ENCODE results near the gene TENT5C.

The TENT5C gene

GRCh38 chr1:117561551-117561950 is 44.3 kb upstream of the TENT5C start:
- H3K4me3 ChIP-seq (ENCODE audit: low read depth, low read length) = no peak overlapping the region
- no peak for DNase-seq (ENCODE audit: low read depth)
- TF ChIP-seq CTCF (IDR thresholded peaks at IDR 0.05; ENCODE audit: control insufficient read depth, extremely low read depth, insufficient read depth) = no peak

- DNase-seq (ENCODE audit: low read depth) = peak; percentile 88
- no peak for TF ChIP-seq CTCF (IDR thresholded peaks at IDR 0.05; ENCODE audit: control insufficient read depth, extremely low read depth, insufficient read depth)
- H3K4me3 ChIP-seq (ENCODE audit: low read depth, low read length) = no peak overlapping the region
Observed at GRCh38 chr1:117562581-117563491, 43.0 kb upstream of the TENT5C start.

GRCh38 chr1:117563492-117563875 is 42.4 kb upstream of the TENT5C start:
- no peak for TF ChIP-seq CTCF (IDR thresholded peaks at IDR 0.05; ENCODE audit: control insufficient read depth, extremely low read depth, insufficient read depth)
- no peak overlapping the region for H3K4me3 ChIP-seq (ENCODE audit: low read depth, low read length)
- no peak for DNase-seq (ENCODE audit: low read depth)

- no peak for TF ChIP-seq CTCF (IDR thresholded peaks at IDR 0.05; ENCODE audit: control insufficient read depth, extremely low read depth, insufficient read depth)
- no peak overlapping the region for H3K4me3 ChIP-seq (ENCODE audit: low read depth, low read length)
- DNase-seq (ENCODE audit: low read depth) = no peak
Observed at GRCh38 chr1:117564227-117565075, 41.4 kb upstream of the TENT5C start.

- no peak overlapping the region for H3K4me3 ChIP-seq (ENCODE audit: low read depth, low read length)
- DNase-seq (ENCODE audit: low read depth) = no peak
- no peak for TF ChIP-seq CTCF (IDR thresholded peaks at IDR 0.05; ENCODE audit: control insufficient read depth, extremely low read depth, insufficient read depth)
Observed at GRCh38 chr1:117565076-117565556, 40.7 kb upstream of the TENT5C start.

GRCh38 chr1:117565745-117566455 is 39.9 kb upstream of the TENT5C start:
- H3K4me3 ChIP-seq (ENCODE audit: low read depth, low read length) = no peak overlapping the region
- no peak for DNase-seq (ENCODE audit: low read depth)
- no peak for TF ChIP-seq CTCF (IDR thresholded peaks at IDR 0.05; ENCODE audit: control insufficient read depth, extremely low read depth, insufficient read depth)
